IMR-90 (cell line): Measurements from ENCODE around the gene ANKS3. TPM values are rescaled to one million over a fixed set of nuclear protein-coding genes. Genes with fewer than 3 reads are reported as not detected.

Source experiments
- ATAC-seq: fragments of 200-7000 bp; cut with Tn5 transposase; 2 replicates; pipeline ENCODE4 v1.9.1; 2020; ENCODE audit warnings: low read depth, mild to moderate bottlenecking, moderate library complexity
- BruUV-seq: library from RNA; stranded (reverse); fragments of 400-500 nt; replicated peaks from 2 replicates; lab custom pipeline; 2021; lab: Mats Ljungman, UMichigan
- CTCF ChIA-PET: fragments of 300-600 bp; formaldehyde crosslinking; extraction: SDS; loops from one replicate; lab custom pipeline; 2021; ENCODE audit warnings: antibody characterized with exemption; lab: Yijun Ruan, JAX
- POLR2A ChIA-PET: fragments of 300-600 bp; sonication (Branson Sonifier 250); formaldehyde crosslinking; loops from one replicate; lab custom pipeline; 2022; ENCODE audit warnings: antibody characterized with exemption; ENCODE audit not compliant: unreplicated experiment; lab: Charles Lee
- DNase-seq: peaks from one replicate; pipeline ENCODE4 v3.0.0; 2013
- H2AFZ ChIP-seq: replicated peaks from 2 replicates; pipeline ENCODE3; 2013; ENCODE audit warnings: low read length, mild to moderate bottlenecking; ENCODE audit not compliant: poor library complexity
- H2AK5ac ChIP-seq: 2 replicates; pipeline ENCODE4 v1.6.1; 2013; ENCODE audit warnings: low read depth, low read length, inconsistent platforms
- H2AK9ac ChIP-seq: replicated peaks from 2 replicates; pipeline ENCODE3; 2013; ENCODE audit warnings: mild to moderate bottlenecking, low read depth, low read length, moderate library complexity; ENCODE audit not compliant: poor library complexity
- H2BK120ac ChIP-seq: 2 replicates; pipeline ENCODE4 v1.6.1; 2013; ENCODE audit warnings: low read depth, low read length, inconsistent platforms
- H2BK15ac ChIP-seq: 3 replicates; pipeline ENCODE4 v1.6.1; 2013; ENCODE audit warnings: low read depth, low read length, inconsistent platforms
- H2BK20ac ChIP-seq: 2 replicates; pipeline ENCODE4 v1.6.1; 2013; ENCODE audit warnings: low read depth, mild to moderate bottlenecking, inconsistent platforms, low read length, moderate library complexity
- H2BK5ac ChIP-seq: 2 replicates; pipeline ENCODE4 v1.6.1; 2013; ENCODE audit warnings: mild to moderate bottlenecking, low read depth, low read length, inconsistent platforms; ENCODE audit not compliant: poor library complexity, severe bottlenecking
- H3K14ac ChIP-seq: replicated peaks from 2 replicates; pipeline ENCODE4 v1.6.1; 2013; ENCODE audit warnings: low read depth, low read length, inconsistent platforms
- H3K18ac ChIP-seq: 2 replicates; pipeline ENCODE4 v1.6.1; 2013; ENCODE audit warnings: low read depth, low read length, control low read depth
- H3K23ac ChIP-seq: 2 replicates; pipeline ENCODE4 v1.6.1; 2013; ENCODE audit warnings: low read depth, low read length, inconsistent platforms
- H3K27ac ChIP-seq: 2 replicates; pipeline ENCODE4 v1.5.1; 2013; ENCODE audit warnings: mild to moderate bottlenecking, control low read depth, low read length; ENCODE audit not compliant: insufficient read depth
- H3K27me3 ChIP-seq: 2 replicates; pipeline ENCODE4 v1.6.1; 2013; ENCODE audit warnings: low read length; ENCODE audit not compliant: control insufficient read depth, insufficient read depth
- H3K36me3 ChIP-seq: 2 replicates; pipeline ENCODE4 v1.6.1; 2013; ENCODE audit warnings: low read length, mixed read lengths; ENCODE audit not compliant: control insufficient read depth, insufficient read depth
- H3K4ac ChIP-seq: 2 replicates; pipeline ENCODE4 v1.6.1; 2013; ENCODE audit warnings: low read depth, low read length, inconsistent platforms
- H3K4me1 ChIP-seq: 2 replicates; pipeline ENCODE4 v1.6.1; 2013; ENCODE audit warnings: low read length, mixed read lengths; ENCODE audit not compliant: control insufficient read depth, insufficient read depth
- H3K4me2 ChIP-seq: 2 replicates; pipeline ENCODE4 v1.6.1; 2013; ENCODE audit warnings: low read depth, mild to moderate bottlenecking, control low read depth, low read length, moderate library complexity
- H3K4me3 ChIP-seq: 2 replicates; pipeline ENCODE4 v1.5.1; 2013; ENCODE audit warnings: low read depth, mild to moderate bottlenecking, control low read depth, low read length, moderate library complexity; ENCODE audit not compliant: insufficient read depth
- H3K56ac ChIP-seq: 2 replicates; pipeline ENCODE4 v1.6.1; 2013; ENCODE audit warnings: low read length, inconsistent platforms; ENCODE audit not compliant: insufficient read depth; ENCODE audit errors: extremely low read depth
- H3K79me1 ChIP-seq, 2 experiments: 2 replicates each; pipeline ENCODE4 v1.6.1; 2013; ENCODE audit warnings: low read length in 2 of 2, inconsistent platforms in 1 of 2, low read depth in 1 of 2
- H3K9ac ChIP-seq: 2 replicates; pipeline ENCODE4 v1.6.1; 2013; ENCODE audit warnings: low read depth, low read length, control low read depth
- H3K9me1 ChIP-seq: 2 replicates; pipeline ENCODE4 v1.6.1; 2013; ENCODE audit warnings: low read length, inconsistent platforms; ENCODE audit not compliant: insufficient read depth
- H3K9me3 ChIP-seq: 2 replicates; pipeline ENCODE4 v1.6.1; 2013; ENCODE audit warnings: low read length; ENCODE audit not compliant: control insufficient read depth, insufficient read depth
- H4K20me1 ChIP-seq: 2 replicates; pipeline ENCODE4 v1.6.1; 2013; ENCODE audit warnings: low read length, inconsistent platforms; ENCODE audit not compliant: insufficient read depth
- H4K5ac ChIP-seq: 2 replicates; pipeline ENCODE4 v1.6.1; 2013; ENCODE audit warnings: mild to moderate bottlenecking, low read depth, low read length, control low read depth
- H4K8ac ChIP-seq, 2 experiments: 2 replicates each; pipeline ENCODE4 v1.6.1; 2013; ENCODE audit warnings: low read depth in 2 of 2, low read length in 2 of 2, control low read depth in 1 of 2, inconsistent platforms in 1 of 2
- H4K91ac ChIP-seq: 2 replicates; pipeline ENCODE4 v1.6.1; 2013; ENCODE audit warnings: low read depth, low read length, inconsistent platforms; ENCODE audit not compliant: insufficient read depth
- BHLHE40 ChIP-seq: fragments of 150-350 bp; IDR thresholded peaks from 2 replicates; pipeline ENCODE4 v1.6.1; 2016; ENCODE audit warnings: mild to moderate bottlenecking, low read depth, low read length
- CTCF ChIP-seq: conservative IDR thresholded peaks from 2 replicates; pipeline ENCODE4 v1.5.1; 2012; ENCODE audit warnings: mild to moderate bottlenecking, low read depth, low read length, improper control_type of control experiment
- ELK1 ChIP-seq: fragments of 150-350 bp; IDR thresholded peaks from 2 replicates; pipeline ENCODE4 v1.6.1; 2016; ENCODE audit warnings: low read depth, mild to moderate bottlenecking, low read length, moderate library complexity, borderline replicate concordance
- FOS ChIP-seq: fragments of 150-350 bp; IDR thresholded peaks from 2 replicates; pipeline ENCODE4 v1.6.1; 2016; ENCODE audit warnings: low read depth, low read length
- MAFK ChIP-seq: IDR thresholded peaks from 2 replicates; pipeline ENCODE4 v1.6.1; 2012; ENCODE audit warnings: low read depth, low read length, improper control_type of control experiment
- MAZ ChIP-seq: IDR thresholded peaks from 2 replicates; pipeline ENCODE4 v1.6.1; 2012; ENCODE audit warnings: low read depth, mild to moderate bottlenecking, low read length, improper control_type of control experiment, moderate library complexity, borderline replicate concordance
- MXI1 ChIP-seq: IDR thresholded peaks from 2 replicates; pipeline ENCODE4 v1.6.1; 2012; ENCODE audit warnings: low read depth, mild to moderate bottlenecking, low read length, moderate library complexity, borderline replicate concordance
- POLR2A ChIP-seq: IDR thresholded peaks from 2 replicates; pipeline ENCODE4 v1.6.1; 2012; ENCODE audit warnings: mild to moderate bottlenecking, low read depth, low read length
- RAD21 ChIP-seq: IDR thresholded peaks from 2 replicates; pipeline ENCODE4 v1.6.1; 2012; ENCODE audit warnings: low read length, improper control_type of control experiment
- RCOR1 ChIP-seq: IDR thresholded peaks from 2 replicates; pipeline ENCODE4 v1.6.1; 2012; ENCODE audit warnings: mild to moderate bottlenecking, low read length, improper control_type of control experiment; ENCODE audit not compliant: insufficient replicate concordance
- USF2 ChIP-seq: fragments of 150-350 bp; IDR thresholded peaks from 2 replicates; pipeline ENCODE4 v1.6.1; 2017; ENCODE audit warnings: mild to moderate bottlenecking, antibody characterized with exemption, low read length, low read depth
- WGBS, 2 experiments: methylation state at CpG; one replicate each; pipeline versions ENCODE4 v1.1.5 to v1.1.7; 2013; ENCODE audit warnings: missing lambda C conversion rate in 2 of 2; ENCODE audit not compliant: insufficient read length in 1 of 2; ENCODE audit errors: extremely low coverage in 2 of 2; 5-methylcytosine and 5-hydroxymethylcytosine counted together
- dilution Hi-C: fragments of 300-500 bp; cut with HindIII; formaldehyde crosslinking; loops from one replicate; pipeline ENCODE4 v1.14.3; 2018; ENCODE audit warnings: low sequenced_read_pairs; ENCODE audit not compliant: unreplicated experiment
- in situ Hi-C: fragments of 300-500 bp; cut with MboI; formaldehyde crosslinking; loops from 3 replicates; pipeline ENCODE4 v1.14.3; 2019; ENCODE audit warnings: low sequenced_read_pairs, inconsistent platforms, mixed read lengths
- intact Hi-C: fragments of 100-400 bp; cut with micrococcal nuclease; formaldehyde crosslinking; loops from 2 replicates; pipeline ENCODE4 v1.10.0; 2022
- polyA plus RNA-seq, 3 experiments: library from polyadenylated mRNA; depleted of rRNA; stranded (reverse); fragments of >200 nt; gene quantifications; 2 replicates each; pipeline ENCODE4 v1.2.3, GENCODE V29; 2012; ENCODE audit warnings: low replicate concordance in 1 of 3
- total RNA-seq: library from RNA; depleted of rRNA; stranded (reverse); fragments of >200 nt; gene quantifications from 2 replicates; pipeline ENCODE4 v1.2.3, GENCODE V29; 2012

ANKS3 gene
- total and polyA plus RNA-seq, 2 of the 4 experiments (the other 2 are of a cell fraction), result 24.4 to 25.0 TPM

- 44% methylated on average over 8 of the region's 15 CpGs; no CpG with 5 or more reads in 1 of the 2 experiments for WGBS, 2 experiments
Measured at GRCh38 chr16:4746991-4747574, 13.0 kb upstream of the ANKS3 start.

More at GRCh38 chr16:4746991-4747574, 13.0 kb upstream of the ANKS3 start:
- H3K4me2 ChIP-seq, result no peak overlapping the region
- H3K27ac ChIP-seq, result no peak overlapping the region
- H4K91ac ChIP-seq, result no peak overlapping the region
- H2BK15ac ChIP-seq, result no peak overlapping the region
- no peak overlapping the region for H3K4me3 ChIP-seq
- ATAC-seq (no peak), DNase-seq (no peak)
- no peak overlapping the region for H2BK120ac ChIP-seq
- H3K14ac ChIP-seq, result no peak overlapping the region
- H3K9me1 ChIP-seq, result no peaks in the 10 kb centered on the region
- H4K20me1 ChIP-seq, result no peaks in the 10 kb centered on the region
- no TSS peak for BruUV-seq
- H3K79me1 ChIP-seq, result 0 out of 4 replicates have a peak, but pooled peaks cover 0 to 4% of the 10 kb centered on the region in 2 experiments
- H4K5ac ChIP-seq, result no peak overlapping the region
- no peaks in the 10 kb centered on the region for H3K27me3 ChIP-seq
- H4K8ac ChIP-seq, result no peak overlapping the region
- peak overlapping the region; percentile 5 for H2AK9ac ChIP-seq
- H3K36me3 ChIP-seq, result peaks cover 17% of the 10 kb centered on the region
- H3K18ac ChIP-seq, result no peak overlapping the region
- H3K4me1 ChIP-seq, result no peaks in the 10 kb centered on the region
- dilution Hi-C loops, result no loop called here
- in situ Hi-C loops, result no loop called here
- H3K9ac ChIP-seq, result no peak overlapping the region
- TF ChIP-seq MXI1 (no peak), MAZ (no peak), CTCF (no peak), POLR2A (no peak), MAFK (no peak), ELK1 (no peak), RAD21 (no peak), FOS (no peak), USF2 (no peak), RCOR1 (no peak), BHLHE40 (no peak)
- POLR2A ChIA-PET, result no interaction called here
- H3K9me3 ChIP-seq, result no peaks in the 10 kb centered on the region
- peak overlapping the region; percentile 51 for H2AFZ ChIP-seq
- CTCF ChIA-PET, result no interaction called here
- H3K56ac ChIP-seq, result no peak overlapping the region
- intact Hi-C loops, result no loop called here
- H2BK5ac ChIP-seq, result no peak overlapping the region
- no peak overlapping the region for H3K4ac ChIP-seq
- no peak overlapping the region for H3K23ac ChIP-seq
- H2BK20ac ChIP-seq, result no peak overlapping the region
- no peak overlapping the region for H2AK5ac ChIP-seq
